GM21576 (cell line): ENCODE data around the gene LUZP1.

ENCODE experiments used
- ATAC-seq: cut with Tn5 transposase; IDR thresholded peaks from one replicate; pipeline ENCODE4 v1.9.1; 2021; ENCODE audit warnings: mild to moderate bottlenecking, moderate library complexity; ENCODE audit not compliant: unreplicated experiment

Gene LUZP1

DNA sequence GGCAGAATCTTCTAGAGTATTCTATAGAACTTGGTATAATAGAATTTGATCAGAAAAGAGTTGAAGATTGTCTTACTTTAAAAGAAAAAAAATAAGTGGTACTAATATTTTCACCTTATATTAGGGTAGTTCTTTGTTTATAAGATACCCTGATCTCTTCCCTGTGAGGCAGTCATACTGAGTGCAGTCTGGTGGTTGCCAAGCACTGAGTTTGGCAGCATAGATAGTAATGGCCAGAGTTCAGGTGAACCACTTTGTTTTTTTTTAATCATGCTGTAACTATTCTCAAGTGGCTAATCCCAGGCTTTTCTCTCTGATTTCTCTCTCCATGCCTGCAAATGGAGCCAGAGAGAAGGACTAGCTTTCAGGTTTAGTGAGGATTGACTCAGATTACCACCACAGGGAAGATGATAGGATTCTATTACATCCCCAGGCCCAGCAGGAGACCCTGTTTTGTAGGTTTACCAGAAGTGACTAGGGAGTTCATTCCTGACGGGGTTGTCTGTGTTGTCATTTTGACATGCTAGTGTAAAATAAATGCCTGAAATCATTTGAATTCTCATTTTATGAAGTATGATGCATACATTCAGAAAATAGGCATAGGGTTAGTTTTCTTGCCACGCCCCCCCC, 132.7 kb downstream of the LUZP1 start:
- ATAC-seq = no peak
